Measurements from ENCODE around the gene LIN37. TPM values are rescaled to one million over a fixed set of nuclear protein-coding genes. Genes with fewer than 3 reads are reported as not detected.

LIN37 gene
- total and polyA plus RNA-seq, 9 of the 15 experiments (the other 6 are each of a cell fraction or from before 2014, with no cell fraction given) = 1.2 to 12.5 (median 8.6) TPM

- CTCF ChIA-PET (ENCODE audit: low intra/inter-chr PET ratio) = interaction anchor here (3.0 kb wide), 1 partner anchor 22 kb away, joined by 76 read pairs; no protein-coding TSS in a partner anchor
- in situ Hi-C loops (cut with MboI) (no loop called here), intact Hi-C loops (cut with micrococcal nuclease) (no loop called here)
- TF ChIP-seq SIN3A (IDR thresholded peaks at IDR 0.05; ENCODE audit: borderline replicate concordance in 2 of 2, control insufficient read depth in 1 of 2, low read depth in 2 of 2, low read length in 2 of 2) = no peak
- no peak for TF ChIP-seq NELFE (IDR thresholded peaks at IDR 0.05; ENCODE audit: insufficient read depth, insufficient read length)
- no peak for TF ChIP-seq GTF2E2 (tag; IDR thresholded peaks at IDR 0.05)
- TF ChIP-seq ZNF232 (CRISPR knock-in tag; IDR thresholded peaks at IDR 0.05) = no peak
- no peak for TF ChIP-seq SREBF1 (IDR thresholded peaks at IDR 0.05; ENCODE audit: borderline replicate concordance, low read depth, low read length)
- no peak for ATAC-seq
- Histone ChIP-seq H3K27ac (ENCODE audit: extremely low read depth, low read depth, low read length) (no peak overlapping the region), H3K4me2 (ENCODE audit: insufficient read depth, low read length) (no peak overlapping the region), H3K4me1 (replicated peaks in 1 of 2; ENCODE audit: control insufficient read depth in 2 of 2, insufficient read depth in 2 of 2, low read length in 2 of 2) (peaks cover 14 to 56% of the 10 kb centered on the region in 2 experiments), H3K9ac (ENCODE audit: insufficient read depth in 1 of 2, low read depth in 2 of 2, low read length in 2 of 2) (peak overlapping the region in 1 of 2 experiments; percentile 91; a peak in 2 of 4 replicates), H3K9me3 (replicated peaks; ENCODE audit: control insufficient read depth, insufficient read depth, low read depth, low read length) (no peaks in the 10 kb centered on the region), H3K9me1 (ENCODE audit: control insufficient read depth, insufficient read depth, low read length) (no peaks in the 10 kb centered on the region), H3K4me3 (no peak overlapping the region), H2AFZ (ENCODE audit: low read depth, low read length) (no peak overlapping the region), H3K27me3 (ENCODE audit: control insufficient read depth in 2 of 2, insufficient read depth in 2 of 2, low read length in 2 of 2) (peaks cover 13 to 40% of the 10 kb centered on the region in 2 experiments; a peak in 4 of 5 replicates), H3K36me3 (ENCODE audit: control insufficient read depth, insufficient read depth, low read length) (peaks cover 11% of the 10 kb centered on the region; the same call in 2 of the 3 replicates), H3K79me2 (ENCODE audit: control insufficient read depth, insufficient read depth, low read length) (peaks cover 24% of the 10 kb centered on the region), H4K20me1 (replicated peaks; ENCODE audit: control insufficient read depth, insufficient read depth, low read length) (0 out of 2 replicates have a peak, but pooled peaks cover 11% of the 10 kb centered on the region)
- POLR2A ChIA-PET = interaction anchor here (1.0 kb wide), 1 partner anchor 9 kb away, joined by 4 read pairs; no protein-coding TSS in a partner anchor
- WGBS (ENCODE audit: insufficient coverage, low coverage, missing lambda C conversion rate) = 75% methylated on average over 6 of the region's 7 CpGs
- no peak for DNase-seq (ENCODE audit: extremely low read depth in 1 of 4, low spot score in 3 of 4)
- FAIRE-seq = no peak
- BruUV-seq (replicated peaks) = no TSS peak
These were observed 33.0 kb upstream of the LIN37 start for GRCh38 chr19:35715355-35715809.

Measured in K562 (cell line).